PC-9 (cell line): Measurements from ENCODE around the gene DGCR2. TPM values are rescaled to one million over a fixed set of nuclear protein-coding genes. Genes with fewer than 3 reads are reported as not detected.

Source experiments
- BruUV-seq: library from RNA; stranded (reverse); fragments of 400-500 nt; replicated peaks from 2 replicates; lab custom pipeline; 2021; lab: Mats Ljungman, UMichigan
- CTCF ChIA-PET: fragments of 300-600 bp; sonication (Branson Sonifier 250); formaldehyde crosslinking; loops from one replicate; lab custom pipeline; 2022; ENCODE audit warnings: antibody characterized with exemption; lab: Charles Lee
- POLR2A ChIA-PET: fragments of 300-600 bp; sonication (Branson Sonifier 250); formaldehyde crosslinking; loops from one replicate; lab custom pipeline; 2022; ENCODE audit warnings: antibody characterized with exemption; ENCODE audit not compliant: unreplicated experiment; lab: Charles Lee
- DNase-seq, 2 experiments: peaks; one replicate each; pipeline versions ENCODE4 v3.0.0 to v3.0.0-alpha.2; 2015 to 2022; ENCODE audit warnings: mixed read lengths in 1 of 2
- H2AFZ ChIP-seq: fragments of 200-600 bp; sonication (generic); 2 replicates; pipeline ENCODE4 v1.8.1; 2017; ENCODE audit warnings: antibody characterized with exemption
- H3F3A ChIP-seq: fragments of 200-600 bp; sonication (generic); 2 replicates; pipeline ENCODE4 v1.8.1; 2017; ENCODE audit warnings: antibody characterized with exemption, mild to moderate bottlenecking, low read depth; ENCODE audit not compliant: insufficient read depth
- H3K27ac ChIP-seq: fragments of 200-600 bp; sonication (generic); 2 replicates; pipeline ENCODE4 v1.6.1; 2016; ENCODE audit warnings: mixed run types
- H3K27me3 ChIP-seq: fragments of 200-600 bp; sonication (generic); 2 replicates; pipeline ENCODE4 v1.6.1; 2016; ENCODE audit warnings: low read depth, mixed run types; ENCODE audit not compliant: insufficient read depth
- H3K36me3 ChIP-seq: fragments of 200-600 bp; sonication (generic); 2 replicates; pipeline ENCODE4 v1.6.1; 2016; ENCODE audit warnings: low read depth, mixed run types
- H3K4me1 ChIP-seq: fragments of 200-600 bp; sonication (generic); replicated peaks from 2 replicates; pipeline ENCODE4 v1.6.1; 2016; ENCODE audit warnings: mixed run types; ENCODE audit not compliant: insufficient read depth
- H3K4me2 ChIP-seq: fragments of 200-600 bp; sonication (generic); 2 replicates; pipeline ENCODE4 v1.6.1; 2017; ENCODE audit warnings: mixed run types
- H3K4me3 ChIP-seq: fragments of 200-600 bp; sonication (generic); 2 replicates; pipeline ENCODE4 v1.6.1; 2016; ENCODE audit warnings: mixed run types
- H3K79me2 ChIP-seq: fragments of 200-600 bp; sonication (generic); 2 replicates; pipeline ENCODE4 v1.6.1; 2017; ENCODE audit warnings: low read depth, mixed run types
- H3K9me2 ChIP-seq: fragments of 200-600 bp; sonication (generic); 2 replicates; pipeline ENCODE4 v1.8.1; 2017; ENCODE audit warnings: mild to moderate bottlenecking; ENCODE audit not compliant: insufficient read depth
- H3K9me3 ChIP-seq: fragments of 200-600 bp; sonication (generic); 2 replicates; pipeline ENCODE4 v1.8.1; 2016; ENCODE audit warnings: low read depth; ENCODE audit not compliant: insufficient read depth
- H4K20me1 ChIP-seq: fragments of 200-600 bp; sonication (generic); 2 replicates; pipeline ENCODE4 v1.8.1; 2017; ENCODE audit not compliant: insufficient read depth
- EZH2 ChIP-seq: fragments of 200-600 bp; sonication (generic); IDR thresholded peaks from 2 replicates; pipeline ENCODE4 v1.8.0; 2017; ENCODE audit warnings: antibody characterized with exemption, low read depth
- intact Hi-C: fragments of 100-400 bp; cut with micrococcal nuclease; formaldehyde crosslinking; loops from one replicate; pipeline ENCODE4 v1.10.0; 2022; ENCODE audit not compliant: unreplicated experiment
- total RNA-seq: library from RNA; stranded (reverse); gene quantifications from 2 replicates; pipeline ENCODE4 v1.2.3, GENCODE V29; 2021
- TF ChIP-seq, protein P1 (sequence below): fragments of 200-600 bp; sonication (generic); conservative IDR thresholded peaks from 2 replicates; pipeline ENCODE4 v1.6.1; 2017; ENCODE audit warnings: mixed run types, antibody characterized with exemption, mild to moderate bottlenecking, moderate library complexity

The DGCR2 gene
- total RNA-seq, 1 experiment from 2014 or later, result 37.6 TPM

DNA sequence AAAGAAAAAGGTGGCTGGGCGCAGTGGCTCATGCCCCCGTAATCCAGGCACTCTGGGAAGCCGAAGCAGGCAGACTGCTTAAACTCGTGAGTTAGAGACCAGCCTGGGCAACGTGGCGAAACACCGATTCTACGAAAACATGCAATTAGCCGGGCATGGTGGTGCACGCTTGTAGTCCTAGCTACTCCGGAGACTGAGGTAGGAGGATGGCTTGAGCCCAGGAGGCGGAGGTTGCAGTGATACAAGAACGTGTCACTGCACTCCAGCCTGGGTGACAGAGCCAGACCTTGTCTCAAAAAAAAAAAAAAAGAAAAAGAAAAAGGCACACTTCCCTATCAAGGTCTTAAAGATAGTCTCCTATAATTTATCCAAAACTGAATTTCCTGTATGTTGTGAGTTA, 39.4 kb downstream of the DGCR2 start:
- ChIA-PET CTCF (no interaction called here), POLR2A (no interaction called here)
- H3K4me3 ChIP-seq, result no peak overlapping the region
- no peaks in the 10 kb centered on the region for H3K9me3 ChIP-seq
- no peaks in the 10 kb centered on the region; the same call in 1 of the 2 replicates for H3K4me1 ChIP-seq
- H3K9me2 ChIP-seq, result no peaks in the 10 kb centered on the region
- no peaks in the 10 kb centered on the region for H3K27me3 ChIP-seq
- no peak overlapping the region for H3K27ac ChIP-seq
- H3K36me3 ChIP-seq, result no peaks in the 10 kb centered on the region
- DNase-seq, result no peak
- no TSS peak for BruUV-seq
- H3F3A ChIP-seq, result no peaks in the 10 kb centered on the region
- peaks cover 4% of the 10 kb centered on the region; the same call in 1 of the 2 replicates for H4K20me1 ChIP-seq
- no peak overlapping the region for H2AFZ ChIP-seq
- intact Hi-C loops, result no loop called here
- no peak overlapping the region for H3K4me2 ChIP-seq
- TF ChIP-seq, protein P1, sequence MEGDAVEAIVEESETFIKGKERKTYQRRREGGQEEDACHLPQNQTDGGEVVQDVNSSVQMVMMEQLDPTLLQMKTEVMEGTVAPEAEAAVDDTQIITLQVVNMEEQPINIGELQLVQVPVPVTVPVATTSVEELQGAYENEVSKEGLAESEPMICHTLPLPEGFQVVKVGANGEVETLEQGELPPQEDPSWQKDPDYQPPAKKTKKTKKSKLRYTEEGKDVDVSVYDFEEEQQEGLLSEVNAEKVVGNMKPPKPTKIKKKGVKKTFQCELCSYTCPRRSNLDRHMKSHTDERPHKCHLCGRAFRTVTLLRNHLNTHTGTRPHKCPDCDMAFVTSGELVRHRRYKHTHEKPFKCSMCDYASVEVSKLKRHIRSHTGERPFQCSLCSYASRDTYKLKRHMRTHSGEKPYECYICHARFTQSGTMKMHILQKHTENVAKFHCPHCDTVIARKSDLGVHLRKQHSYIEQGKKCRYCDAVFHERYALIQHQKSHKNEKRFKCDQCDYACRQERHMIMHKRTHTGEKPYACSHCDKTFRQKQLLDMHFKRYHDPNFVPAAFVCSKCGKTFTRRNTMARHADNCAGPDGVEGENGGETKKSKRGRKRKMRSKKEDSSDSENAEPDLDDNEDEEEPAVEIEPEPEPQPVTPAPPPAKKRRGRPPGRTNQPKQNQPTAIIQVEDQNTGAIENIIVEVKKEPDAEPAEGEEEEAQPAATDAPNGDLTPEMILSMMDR, result no peak
- no peak for TF ChIP-seq EZH2
- no peaks in the 10 kb centered on the region for H3K79me2 ChIP-seq

DNA sequence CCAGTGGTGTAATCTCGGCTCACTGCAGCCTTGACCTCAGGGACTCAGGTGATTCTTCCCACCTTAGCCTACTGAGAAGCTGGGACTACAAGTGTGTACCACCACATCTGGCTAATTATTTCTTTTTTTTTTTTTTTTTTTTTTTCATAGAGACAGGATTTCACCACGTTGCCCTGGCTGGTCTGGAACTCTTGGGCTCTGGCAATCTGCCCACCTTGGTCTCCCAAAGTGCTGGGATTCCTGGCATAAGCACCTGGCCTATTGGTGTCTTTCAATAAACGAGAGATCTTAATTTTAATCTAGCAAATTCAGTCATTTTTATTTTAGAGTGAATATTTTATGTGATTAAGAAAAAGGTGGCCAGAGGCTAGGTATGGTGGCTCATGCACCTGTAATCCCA, 40.1 kb downstream of the DGCR2 start:
- TF ChIP-seq, protein P1, result no peak
- no peak for TF ChIP-seq EZH2
- Histone ChIP-seq H3K27me3 (no peaks in the 10 kb centered on the region), H3K27ac (no peak overlapping the region), H3F3A (no peaks in the 10 kb centered on the region), H3K4me1 (no peaks in the 10 kb centered on the region; the same call in 1 of the 2 replicates), H3K79me2 (no peaks in the 10 kb centered on the region), H3K9me3 (no peaks in the 10 kb centered on the region), H3K36me3 (no peaks in the 10 kb centered on the region), H3K4me2 (no peak overlapping the region), H2AFZ (no peak overlapping the region), H4K20me1 (peaks cover 4% of the 10 kb centered on the region; the same call in 1 of the 2 replicates), H3K9me2 (no peaks in the 10 kb centered on the region), H3K4me3 (no peak overlapping the region)
- DNase-seq, result no peak
- ChIA-PET POLR2A (no interaction called here), CTCF (no interaction called here)
- intact Hi-C loops, result no loop called here
- no TSS peak for BruUV-seq

DNA sequence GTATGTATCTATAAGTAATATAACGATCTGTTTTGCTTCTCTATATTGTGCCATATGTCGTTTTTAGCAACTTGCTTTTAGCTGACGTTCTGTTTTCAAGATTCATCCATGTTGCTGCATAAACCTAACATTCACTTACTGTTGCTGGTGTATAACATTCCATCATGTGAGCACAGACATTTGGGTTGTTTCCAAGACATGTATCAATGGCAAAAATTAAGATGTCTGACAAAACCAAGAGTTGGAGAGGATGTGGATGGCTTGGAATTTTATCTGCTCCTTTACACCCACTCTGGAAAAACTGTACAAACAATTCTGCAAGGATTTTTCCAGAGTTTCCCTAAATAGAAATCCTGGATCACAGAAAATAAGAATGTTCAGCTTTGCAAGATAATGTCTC, 40.9 kb downstream of the DGCR2 start:
- no peaks in the 10 kb centered on the region for H3K27me3 ChIP-seq
- ChIA-PET CTCF (no interaction called here), POLR2A (interaction anchor here (0.6 kb wide), 1 partner anchor 11 kb away, joined by 5 read pairs; no protein-coding TSS in a partner anchor)
- H3F3A ChIP-seq, result no peaks in the 10 kb centered on the region
- no peaks in the 10 kb centered on the region for H3K36me3 ChIP-seq
- no peak for TF ChIP-seq EZH2
- TF ChIP-seq, protein P1, result no peak
- no peak overlapping the region for H3K4me2 ChIP-seq
- intact Hi-C loops, result no loop called here
- H2AFZ ChIP-seq, result no peak overlapping the region
- peaks cover 4% of the 10 kb centered on the region; the same call in 1 of the 2 replicates for H4K20me1 ChIP-seq
- H3K4me3 ChIP-seq, result no peak overlapping the region
- no TSS peak for BruUV-seq
- no peak overlapping the region for H3K27ac ChIP-seq
- no peak for DNase-seq
- H3K4me1 ChIP-seq, result no peaks in the 10 kb centered on the region; the same call in 1 of the 2 replicates
- no peaks in the 10 kb centered on the region for H3K9me3 ChIP-seq
- no peaks in the 10 kb centered on the region for H3K79me2 ChIP-seq
- no peaks in the 10 kb centered on the region for H3K9me2 ChIP-seq
